Upper lobe of right lung (tissue), 1 donor: ENCODE data around the gene CDK16. TPM values are rescaled to one million over a fixed set of nuclear protein-coding genes. Genes with fewer than 3 reads are reported as not detected.

Source experiments
- ATAC-seq: fragments of 200-7000 bp; cut with Tn5 transposase; one replicate; pipeline ENCODE4 v1.9.1; 2020; ENCODE audit warnings: mild to moderate bottlenecking, moderate library complexity
- DNase-seq: peaks from one replicate; pipeline ENCODE4 v3.0.0-alpha.2; 2020
- H3K27ac ChIP-seq: fragments of 200-600 bp; one replicate; pipeline ENCODE4 v1.8.0; 2022
- H3K27me3 ChIP-seq: fragments of 200-600 bp; one replicate; pipeline ENCODE4 v1.8.0; 2022; ENCODE audit warnings: mild to moderate bottlenecking
- H3K36me3 ChIP-seq: fragments of 200-600 bp; one replicate; pipeline ENCODE4 v1.8.0; 2022
- H3K4me1 ChIP-seq: fragments of 200-600 bp; one replicate; pipeline ENCODE4 v1.8.0; 2022
- H3K4me3 ChIP-seq: fragments of 200-600 bp; one replicate; pipeline ENCODE4 v1.8.0; 2022; ENCODE audit warnings: mild to moderate bottlenecking
- H3K9me3 ChIP-seq: fragments of 200-600 bp; one replicate; pipeline ENCODE4 v1.8.0; 2022
- intact Hi-C: fragments of 100-400 bp; cut with DNase I; formaldehyde crosslinking; loops from one replicate; pipeline ENCODE4 v1.11.0; 2022
- total RNA-seq: library from RNA; stranded (reverse); fragmentation: NEBNext Ultra II Directional; extraction: Animal tissue kit (Norgen Biotek cat#: 25700); gene quantifications from one replicate; pipeline ENCODE4 v1.2.1, GENCODE V29; 2021
- TF ChIP-seq, protein P1 (sequence below): fragments of 200-600 bp; IDR thresholded peaks from one replicate; pipeline ENCODE4 v1.8.0; 2022; ENCODE audit warnings: antibody characterized with exemption
- donor health status: DM: no; HTN: yes; CAD: no; lungs with severe emphysema.

The CDK16 gene
- total RNA-seq, 1 donor from 2014 or later = 66.4 TPM

DNA sequence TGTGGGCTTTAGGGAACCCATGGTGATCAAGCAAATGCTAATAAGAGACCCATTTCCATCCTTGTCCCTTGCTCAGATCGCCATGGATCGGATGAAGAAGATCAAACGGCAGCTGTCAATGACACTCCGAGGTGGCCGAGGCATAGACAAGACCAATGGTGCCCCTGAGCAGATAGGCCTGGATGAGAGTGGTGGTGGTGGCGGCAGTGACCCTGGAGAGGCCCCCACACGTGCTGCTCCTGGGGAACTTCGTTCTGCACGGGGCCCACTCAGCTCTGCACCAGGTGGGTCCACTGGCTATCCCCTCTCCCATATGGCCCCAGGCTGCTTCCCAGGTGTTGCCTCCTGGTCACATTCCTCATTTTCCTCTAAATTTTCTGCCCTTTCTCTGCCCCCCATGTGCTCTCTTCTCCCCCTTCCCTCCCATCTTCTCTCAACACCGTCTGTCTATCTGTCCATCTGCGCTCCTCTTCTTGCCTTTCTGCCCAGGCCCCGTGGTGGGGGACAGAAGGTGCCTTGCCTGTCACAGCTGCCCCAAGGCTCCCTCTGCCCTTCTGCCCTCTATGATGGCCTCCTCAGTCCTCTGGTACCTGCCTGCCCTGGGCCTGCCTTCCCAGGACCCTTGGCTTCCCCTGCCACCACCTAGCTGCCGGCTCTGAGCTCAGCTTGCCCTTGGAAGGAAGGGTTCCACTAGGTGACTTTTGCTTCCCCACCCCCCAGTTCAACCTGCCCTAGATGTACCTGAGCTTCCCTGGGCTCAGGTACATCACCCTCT lies 5.2 kb downstream of the CDK16 start:
- H3K4me3 ChIP-seq = no peak overlapping the region
- DNase-seq = no peak
- no peak for ATAC-seq
- no peaks in the 10 kb centered on the region for H3K27me3 ChIP-seq
- H3K4me1 ChIP-seq = no peaks in the 10 kb centered on the region
- no peak overlapping the region for H3K27ac ChIP-seq
- H3K9me3 ChIP-seq = no peaks in the 10 kb centered on the region
- TF ChIP-seq, protein P1, sequence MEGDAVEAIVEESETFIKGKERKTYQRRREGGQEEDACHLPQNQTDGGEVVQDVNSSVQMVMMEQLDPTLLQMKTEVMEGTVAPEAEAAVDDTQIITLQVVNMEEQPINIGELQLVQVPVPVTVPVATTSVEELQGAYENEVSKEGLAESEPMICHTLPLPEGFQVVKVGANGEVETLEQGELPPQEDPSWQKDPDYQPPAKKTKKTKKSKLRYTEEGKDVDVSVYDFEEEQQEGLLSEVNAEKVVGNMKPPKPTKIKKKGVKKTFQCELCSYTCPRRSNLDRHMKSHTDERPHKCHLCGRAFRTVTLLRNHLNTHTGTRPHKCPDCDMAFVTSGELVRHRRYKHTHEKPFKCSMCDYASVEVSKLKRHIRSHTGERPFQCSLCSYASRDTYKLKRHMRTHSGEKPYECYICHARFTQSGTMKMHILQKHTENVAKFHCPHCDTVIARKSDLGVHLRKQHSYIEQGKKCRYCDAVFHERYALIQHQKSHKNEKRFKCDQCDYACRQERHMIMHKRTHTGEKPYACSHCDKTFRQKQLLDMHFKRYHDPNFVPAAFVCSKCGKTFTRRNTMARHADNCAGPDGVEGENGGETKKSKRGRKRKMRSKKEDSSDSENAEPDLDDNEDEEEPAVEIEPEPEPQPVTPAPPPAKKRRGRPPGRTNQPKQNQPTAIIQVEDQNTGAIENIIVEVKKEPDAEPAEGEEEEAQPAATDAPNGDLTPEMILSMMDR = no peak
- intact Hi-C loops = no loop called here
- H3K36me3 ChIP-seq = peaks cover 44% of the 10 kb centered on the region

DNA sequence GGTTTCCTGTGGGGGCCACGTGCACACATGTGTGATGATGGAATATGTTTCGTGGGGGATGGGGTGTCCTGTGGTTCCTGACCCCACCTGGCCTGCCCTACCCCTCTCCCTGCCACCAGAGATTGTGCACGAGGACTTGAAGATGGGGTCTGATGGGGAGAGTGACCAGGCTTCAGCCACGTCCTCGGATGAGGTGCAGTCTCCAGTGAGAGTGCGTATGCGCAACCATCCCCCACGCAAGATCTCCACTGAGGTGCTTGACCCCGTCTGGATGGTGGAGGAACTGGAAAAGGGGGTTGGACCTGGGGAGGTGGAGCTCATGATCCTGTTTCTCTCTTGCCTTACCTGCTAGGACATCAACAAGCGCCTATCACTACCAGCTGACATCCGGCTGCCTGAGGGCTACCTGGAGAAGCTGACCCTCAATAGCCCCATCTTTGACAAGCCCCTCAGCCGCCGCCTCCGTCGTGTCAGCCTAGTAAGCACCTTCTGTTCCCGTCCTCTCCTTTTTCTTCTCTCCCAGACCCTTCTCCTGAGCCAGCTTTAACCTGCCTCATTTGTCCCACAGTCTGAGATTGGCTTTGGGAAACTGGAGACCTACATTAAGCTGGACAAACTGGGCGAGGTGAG lies 5.9 kb downstream of the CDK16 start:
- Histone ChIP-seq H3K27me3 (no peaks in the 10 kb centered on the region), H3K9me3 (no peaks in the 10 kb centered on the region), H3K4me3 (no peak overlapping the region), H3K36me3 (peaks cover 52% of the 10 kb centered on the region), H3K4me1 (no peaks in the 10 kb centered on the region), H3K27ac (no peak overlapping the region)
- intact Hi-C loops = no loop called here
- TF ChIP-seq, protein P1 = no peak
- DNase-seq (no peak), ATAC-seq (no peak)

DNA sequence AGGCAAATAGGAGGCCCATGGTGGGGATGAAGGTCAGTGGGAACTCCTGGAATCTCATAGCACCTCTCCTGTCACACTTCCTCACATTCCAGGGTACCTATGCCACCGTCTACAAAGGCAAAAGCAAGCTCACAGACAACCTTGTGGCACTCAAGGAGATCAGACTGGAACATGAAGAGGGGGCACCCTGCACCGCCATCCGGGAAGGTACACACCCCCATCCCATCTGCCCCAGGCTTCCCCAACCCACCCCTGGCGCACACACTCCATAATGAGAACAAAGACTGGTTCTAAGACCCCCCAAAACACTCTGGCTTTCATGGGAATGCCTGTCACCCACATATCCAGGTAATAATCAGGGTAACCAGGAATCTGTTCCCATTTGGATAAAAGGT lies 6.4 kb downstream of the CDK16 start:
- Histone ChIP-seq H3K4me3 (no peak overlapping the region), H3K4me1 (no peaks in the 10 kb centered on the region), H3K27me3 (no peaks in the 10 kb centered on the region), H3K9me3 (no peaks in the 10 kb centered on the region), H3K36me3 (peaks cover 52% of the 10 kb centered on the region), H3K27ac (no peak overlapping the region)
- DNase-seq = no peak
- intact Hi-C loops = no loop called here
- ATAC-seq = no peak
- TF ChIP-seq, protein P1 = no peak

GRCh38 chrX:47226071-47226470 lies 7.6 kb downstream of the CDK16 start:
- ATAC-seq = no peak
- Histone ChIP-seq H3K36me3 (peaks cover 52% of the 10 kb centered on the region), H3K27ac (no peak overlapping the region), H3K9me3 (no peaks in the 10 kb centered on the region), H3K27me3 (no peaks in the 10 kb centered on the region), H3K4me1 (no peaks in the 10 kb centered on the region), H3K4me3 (no peak overlapping the region)
- intact Hi-C loops = no loop called here
- DNase-seq = no peak
- TF ChIP-seq, protein P1 = no peak

GRCh38 chrX:47226531-47227333 lies 8.3 kb downstream of the CDK16 start:
- TF ChIP-seq, protein P1 = no peak
- ATAC-seq (no peak), DNase-seq (no peak)
- Histone ChIP-seq H3K27ac (no peak overlapping the region), H3K4me3 (no peak overlapping the region), H3K36me3 (peaks cover 52% of the 10 kb centered on the region), H3K27me3 (no peaks in the 10 kb centered on the region), H3K4me1 (no peaks in the 10 kb centered on the region), H3K9me3 (no peaks in the 10 kb centered on the region)
- intact Hi-C loops = no loop called here
